Measurements from ENCODE around the gene CFAP69.
A peak's percentile ranks its signal among the peaks of the same experiment; 100 is the strongest.

The CFAP69 gene

GRCh38 chr7:90211391-90212148, 33.4 kb upstream of the CFAP69 start, which contains the start of gene STEAP2:
Gene STEAP2, plus strand, starts transcription at chr7:90211740. Its CDS starts 13,343 bp downstream, at chr7:90225083.
- no peak within 1 kb of the TSS for H3K27ac ChIP-seq
- CTCF ChIA-PET, result interaction anchor here (0.5 to 1.3 kb wide), 10 partner anchors 16 to 597 kb away, joined by 3 to 5 read pairs (median 3); no protein-coding TSS in a partner anchor
- peak; percentile 72 for DNase-seq (ENCODE audit: low spot score)

GRCh38 chr7:90212149-90212495, 32.9 kb upstream of the CFAP69 start:
- H3K27ac ChIP-seq, result no peak overlapping the region
- TF ChIP-seq CTCF (conservative IDR thresholded peaks at IDR 0.05; ENCODE audit: low read depth), result no peak
- CTCF ChIA-PET, result interaction anchor here (0.5 to 1.3 kb wide), 8 partner anchors 16 to 598 kb away, joined by 3 to 5 read pairs (median 3); no protein-coding TSS in a partner anchor
- peak; percentile 8 for DNase-seq (ENCODE audit: low spot score)
- POLR2A ChIA-PET (ENCODE audit: low non-redundant PET), result interaction anchor here (0.6 kb wide), 1 partner anchor 11 kb away, joined by 3 read pairs; no protein-coding TSS in a partner anchor

More at GRCh38 chr7:90211391-90212148, 33.4 kb upstream of the CFAP69 start, which contains the start of gene STEAP2:
- TF ChIP-seq CTCF (conservative IDR thresholded peaks at IDR 0.05; ENCODE audit: low read depth), result peak; percentile 83
- POLR2A ChIA-PET (ENCODE audit: low non-redundant PET), result interaction anchor here (0.5 to 0.6 kb wide), 2 partner anchors 11 to 14 kb away, joined by 3 to 8 read pairs; no protein-coding TSS in a partner anchor

- no peak overlapping the region for H3K27ac ChIP-seq
- no peak for TF ChIP-seq CTCF (conservative IDR thresholded peaks at IDR 0.05; ENCODE audit: low read depth)
- ChIA-PET POLR2A (ENCODE audit: low non-redundant PET) (no interaction called here), CTCF (interaction anchor here (0.6 to 0.7 kb wide), 2 partner anchors 17 to 23 kb away, joined by 3 read pairs; no protein-coding TSS in a partner anchor)
- no peak for DNase-seq (ENCODE audit: low spot score)
Measured at GRCh38 chr7:90213521-90213920, 31.5 kb upstream of the CFAP69 start.

GRCh38 chr7:90216080-90216674, 28.8 kb upstream of the CFAP69 start:
- ChIA-PET CTCF (no interaction called here), POLR2A (ENCODE audit: low non-redundant PET) (no interaction called here)
- no peak overlapping the region for H3K27ac ChIP-seq
- TF ChIP-seq CTCF (conservative IDR thresholded peaks at IDR 0.05; ENCODE audit: low read depth), result no peak
- DNase-seq (ENCODE audit: low spot score), result no peak

GRCh38 chr7:90216771-90217170, 28.2 kb upstream of the CFAP69 start:
- H3K27ac ChIP-seq, result no peak overlapping the region
- no peak for DNase-seq (ENCODE audit: low spot score)
- TF ChIP-seq CTCF (conservative IDR thresholded peaks at IDR 0.05; ENCODE audit: low read depth), result no peak
- POLR2A ChIA-PET (ENCODE audit: low non-redundant PET), result no interaction called here
- CTCF ChIA-PET, result no interaction called here

GRCh38 chr7:90222390-90222789, 22.6 kb upstream of the CFAP69 start:
- TF ChIP-seq CTCF (conservative IDR thresholded peaks at IDR 0.05; ENCODE audit: low read depth), result no peak
- POLR2A ChIA-PET (ENCODE audit: low non-redundant PET), result no interaction called here
- CTCF ChIA-PET, result no interaction called here
- no peak overlapping the region for H3K27ac ChIP-seq
- no peak for DNase-seq (ENCODE audit: low spot score)

Measured in RWPE1 (cell line).